GM12875 (cell line): Measurements from ENCODE around the gene GPC5.

Source experiments
- H3K4me3 ChIP-seq: one replicate; pipeline ENCODE4 v1.5.1; 2011; ENCODE audit warnings: low read depth, low read length, control low read depth
- TF ChIP-seq, protein P1 (sequence below): IDR thresholded peaks from 2 replicates; pipeline ENCODE4 v1.5.1; 2011; ENCODE audit warnings: low read depth, mild to moderate bottlenecking, control low read depth, inconsistent platforms, low read length, moderate library complexity, borderline replicate concordance; ENCODE audit not compliant: insufficient read depth

The GPC5 gene

DNA sequence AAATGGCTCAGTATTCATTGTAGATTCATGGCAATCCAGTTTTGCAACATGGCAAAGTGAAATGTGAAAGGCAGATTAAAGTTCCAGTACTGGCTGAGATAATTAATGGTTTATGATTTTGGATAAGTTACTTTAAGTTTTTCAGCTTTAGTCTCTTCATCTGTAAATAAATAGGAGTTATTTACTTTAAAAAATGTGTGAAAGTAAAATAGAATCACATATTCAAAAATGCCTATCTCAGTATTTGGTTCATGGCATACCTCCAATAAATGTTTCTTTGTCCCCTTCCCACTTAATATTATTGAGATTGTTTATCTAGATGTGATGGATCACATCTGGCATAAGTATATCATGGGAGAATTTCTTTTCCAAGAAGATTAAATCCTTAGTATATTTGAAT lies 426.0 kb downstream of the GPC5 start:
- TF ChIP-seq, protein P1, sequence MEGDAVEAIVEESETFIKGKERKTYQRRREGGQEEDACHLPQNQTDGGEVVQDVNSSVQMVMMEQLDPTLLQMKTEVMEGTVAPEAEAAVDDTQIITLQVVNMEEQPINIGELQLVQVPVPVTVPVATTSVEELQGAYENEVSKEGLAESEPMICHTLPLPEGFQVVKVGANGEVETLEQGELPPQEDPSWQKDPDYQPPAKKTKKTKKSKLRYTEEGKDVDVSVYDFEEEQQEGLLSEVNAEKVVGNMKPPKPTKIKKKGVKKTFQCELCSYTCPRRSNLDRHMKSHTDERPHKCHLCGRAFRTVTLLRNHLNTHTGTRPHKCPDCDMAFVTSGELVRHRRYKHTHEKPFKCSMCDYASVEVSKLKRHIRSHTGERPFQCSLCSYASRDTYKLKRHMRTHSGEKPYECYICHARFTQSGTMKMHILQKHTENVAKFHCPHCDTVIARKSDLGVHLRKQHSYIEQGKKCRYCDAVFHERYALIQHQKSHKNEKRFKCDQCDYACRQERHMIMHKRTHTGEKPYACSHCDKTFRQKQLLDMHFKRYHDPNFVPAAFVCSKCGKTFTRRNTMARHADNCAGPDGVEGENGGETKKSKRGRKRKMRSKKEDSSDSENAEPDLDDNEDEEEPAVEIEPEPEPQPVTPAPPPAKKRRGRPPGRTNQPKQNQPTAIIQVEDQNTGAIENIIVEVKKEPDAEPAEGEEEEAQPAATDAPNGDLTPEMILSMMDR = no peak
- no peak overlapping the region for H3K4me3 ChIP-seq

DNA sequence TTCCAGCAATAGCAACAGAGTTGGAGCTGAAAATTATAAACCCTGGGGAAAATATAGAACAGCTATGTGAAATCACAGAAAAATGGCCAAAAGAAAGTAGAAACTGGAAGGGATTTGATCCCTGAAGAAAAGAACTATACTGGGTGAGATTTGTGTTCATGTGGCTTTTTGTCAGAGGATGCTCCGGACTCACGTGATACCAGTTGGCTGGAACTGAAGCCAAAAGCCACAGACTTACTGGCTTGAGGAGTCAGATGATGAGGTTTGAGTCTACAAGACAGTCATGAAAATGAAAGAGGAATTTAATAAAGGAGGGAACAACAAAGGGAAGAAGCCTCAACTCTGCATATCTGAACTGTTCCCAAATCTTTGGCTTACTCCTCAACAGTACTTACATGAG lies 427.1 kb downstream of the GPC5 start:
- no peak overlapping the region for H3K4me3 ChIP-seq
- TF ChIP-seq, protein P1 = no peak

DNA sequence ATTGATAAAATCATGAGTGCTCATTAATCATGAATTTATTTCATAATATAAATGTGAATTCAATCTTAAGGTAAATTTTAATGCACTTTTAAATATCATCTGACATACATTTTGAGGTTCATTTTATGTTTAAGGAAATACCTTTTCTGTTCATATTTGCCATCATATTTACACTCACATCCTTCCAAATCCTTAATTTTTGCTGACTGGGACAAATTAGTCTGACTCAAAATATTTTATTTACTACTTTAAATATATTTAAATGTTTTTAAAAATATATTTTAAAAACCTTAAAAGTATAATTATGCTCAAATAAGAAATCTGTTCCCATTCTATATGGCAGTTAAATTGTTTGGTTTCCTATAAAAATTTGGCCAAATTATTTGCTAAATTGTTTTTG lies 438.1 kb downstream of the GPC5 start:
- H3K4me3 ChIP-seq = no peak overlapping the region

DNA sequence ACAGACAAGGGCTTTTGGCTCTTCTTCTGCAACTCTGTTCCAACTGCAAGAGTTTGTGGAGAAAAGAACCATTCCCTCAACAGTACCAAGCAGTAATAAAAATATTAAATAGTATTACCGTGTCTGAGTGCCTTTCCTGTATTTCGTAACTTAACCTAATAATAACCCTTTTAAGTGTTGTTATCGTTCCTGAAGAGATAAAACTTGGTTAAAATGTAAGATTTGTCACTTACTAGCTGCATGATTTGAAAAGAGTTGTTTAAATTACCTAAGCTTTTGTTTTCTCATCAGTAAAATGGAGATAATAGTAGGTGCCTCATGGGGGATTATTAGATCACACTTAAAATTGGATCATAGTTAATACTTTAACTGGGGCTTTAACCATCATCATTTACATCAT lies 447.2 kb downstream of the GPC5 start:
- TF ChIP-seq, protein P1 = no peak

More for the DNA sequence above, 438.1 kb downstream of the GPC5 start:
- TF ChIP-seq, protein P1 = no peak

DNA sequence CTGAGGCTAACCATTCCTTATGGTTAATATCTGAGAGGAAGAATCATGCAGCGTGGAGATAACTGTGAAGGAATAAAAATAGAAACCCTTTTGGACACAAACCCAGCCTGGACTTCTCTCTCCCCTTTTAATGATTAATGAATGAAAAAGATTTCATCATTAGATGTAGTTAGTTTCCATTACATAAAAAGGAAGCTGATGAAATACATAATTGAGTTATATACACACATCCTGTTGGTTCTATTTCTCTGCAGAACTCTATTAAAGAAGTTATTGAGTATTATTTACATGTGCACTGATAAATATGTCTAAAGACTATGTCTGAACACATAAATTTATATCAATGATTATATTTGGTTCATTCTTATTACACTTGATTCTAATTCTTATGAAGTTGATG lies 465.3 kb downstream of the GPC5 start:
- no peak overlapping the region for H3K4me3 ChIP-seq
- TF ChIP-seq, protein P1 = no peak

More for the DNA sequence above, 447.2 kb downstream of the GPC5 start:
- no peak overlapping the region for H3K4me3 ChIP-seq

DNA sequence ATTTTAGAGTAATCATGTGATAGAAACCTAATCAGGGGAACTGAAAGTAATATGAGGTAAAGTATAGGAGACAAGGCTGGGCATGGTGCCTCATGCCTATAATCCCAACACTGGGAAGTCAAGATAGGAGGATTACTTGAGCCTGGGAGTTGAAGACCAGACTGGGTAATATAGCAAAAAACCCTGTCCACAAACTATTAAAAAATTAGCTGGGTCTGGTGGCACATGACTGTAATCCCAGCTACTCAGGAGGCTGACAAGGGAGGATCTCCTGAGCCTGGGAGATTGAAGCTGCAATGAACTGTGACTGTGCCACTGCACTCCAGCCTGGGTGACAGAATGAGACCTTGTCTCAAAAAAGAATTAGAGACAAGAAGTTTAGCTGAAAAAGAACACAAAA lies 469.9 kb downstream of the GPC5 start:
- TF ChIP-seq, protein P1 = no peak
- no peak overlapping the region for H3K4me3 ChIP-seq

DNA sequence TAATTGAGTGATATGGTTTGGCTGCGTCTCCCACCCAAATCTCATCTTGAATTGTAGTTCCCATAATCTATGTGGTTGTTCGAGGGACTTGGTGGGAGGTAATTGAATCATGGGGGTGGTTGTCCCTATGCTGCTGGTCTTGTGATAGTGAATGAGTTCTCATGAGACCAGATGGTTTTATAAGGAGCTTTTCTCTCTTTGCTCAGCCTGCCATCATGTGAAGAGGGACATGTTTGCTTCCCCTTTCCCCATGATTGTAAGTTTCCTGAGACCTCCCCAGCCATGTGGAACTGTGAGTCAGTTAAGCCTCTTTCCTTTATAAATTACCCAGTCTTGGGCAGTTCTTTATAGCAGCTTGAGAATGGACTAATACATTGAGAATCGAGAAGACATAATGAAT lies 480.1 kb downstream of the GPC5 start:
- TF ChIP-seq, protein P1 = no peak
- no peak overlapping the region for H3K4me3 ChIP-seq
